HepG2 (cell line): ENCODE measurements around the gene NEDD8. TPM values are rescaled to one million over a fixed set of nuclear protein-coding genes. Genes with fewer than 3 reads are reported as not detected.

Experiments used
- ELF4 ChIP-seq: sonication (generic); formaldehyde crosslinking; IDR thresholded peaks from 2 replicates; pipeline ENCODE4 v1.5.0; 2020; ENCODE audit warnings: missing genetic modification reagents, mild to moderate bottlenecking, moderate library complexity, borderline replicate concordance
- FLYWCH1 ChIP-seq: sonication (generic); formaldehyde crosslinking; IDR thresholded peaks from 2 replicates; pipeline ENCODE4 v1.8.1; 2023; ENCODE audit warnings: mild to moderate bottlenecking, missing genetic modification reagents
- FOXK2 ChIP-seq: fragments of 450-650 bp; IDR thresholded peaks from 2 replicates; pipeline ENCODE4 v1.6.1; 2016
- NAIF1 ChIP-seq: sonication (generic); formaldehyde crosslinking; IDR thresholded peaks from 2 replicates; pipeline ENCODE4 v1.5.0; 2020; ENCODE audit warnings: mild to moderate bottlenecking, missing genetic modification reagents, borderline replicate concordance
- RBFOX2 ChIP-seq: fragments of 200-400 bp; formaldehyde crosslinking; IDR thresholded peaks from 2 replicates; pipeline ENCODE4 v1.6.1; 2017; ENCODE audit warnings: low read depth, mild to moderate bottlenecking, low read length
- TBL1XR1 ChIP-seq: fragments of 150-350 bp; IDR thresholded peaks from 2 replicates; pipeline ENCODE4 v1.6.1; 2014; ENCODE audit warnings: borderline replicate concordance, low read length; ENCODE audit not compliant: partially characterized antibody
- TCF7L2 ChIP-seq: IDR thresholded peaks from 2 replicates; pipeline ENCODE4 v1.6.1; 2011; ENCODE audit warnings: mild to moderate bottlenecking, low read depth, low read length, moderate library complexity
- WIZ ChIP-seq: sonication (generic); formaldehyde crosslinking; IDR thresholded peaks from 2 replicates; pipeline ENCODE4 v1.5.1; 2020; ENCODE audit warnings: mild to moderate bottlenecking, missing genetic modification reagents
- ZBTB21 ChIP-seq: sonication (generic); formaldehyde crosslinking; IDR thresholded peaks from 2 replicates; pipeline ENCODE4 v1.4.0; 2020; ENCODE audit warnings: missing genetic modification reagents
- ZIK1 ChIP-seq: sonication (generic); formaldehyde crosslinking; IDR thresholded peaks from 2 replicates; pipeline ENCODE4 v1.5.0; 2020; ENCODE audit warnings: mild to moderate bottlenecking, low read depth, missing genetic modification reagents, borderline replicate concordance
- ZNF709 ChIP-seq: sonication (generic); formaldehyde crosslinking; IDR thresholded peaks from 2 replicates; pipeline ENCODE4 v1.5.0; 2020; ENCODE audit warnings: mild to moderate bottlenecking, missing genetic modification reagents
- ZNF781 ChIP-seq: sonication (generic); formaldehyde crosslinking; IDR thresholded peaks from 2 replicates; pipeline ENCODE4 v1.5.1; 2020; ENCODE audit warnings: borderline replicate concordance, mild to moderate bottlenecking, missing genetic modification reagents; ENCODE audit errors: not compliant biosample characterization
- ZNF782 ChIP-seq: sonication (generic); formaldehyde crosslinking; IDR thresholded peaks from 2 replicates; pipeline ENCODE4 v1.4.0; 2020; ENCODE audit warnings: missing genetic modification reagents, mild to moderate bottlenecking, borderline replicate concordance
- polyA plus RNA-seq, 8 experiments: library from polyadenylated mRNA; depleted of rRNA in 3 of 8; stranded (reverse) in 7 of 8; unstranded in 1 of 8; fragments of >200 nt; fragmentation: Illumina TruSeq in 4 of 8; extraction: Trizol in 4 of 8; gene quantifications; 2 replicates each; pipeline versions ENCODE4 v1.2.1 to v1.2.3, GENCODE V29; 2011 to 2016; ENCODE audit warnings: low read depth in 4 of 8, missing spikeins in 1 of 8, mixed read lengths in 1 of 8; ENCODE audit not compliant: insufficient read depth in 1 of 8
- total RNA-seq, 5 experiments: library from RNA; depleted of rRNA; stranded (reverse); fragments of >200 nt; fragmentation: Illumina TruSeq; extraction: Trizol; gene quantifications; 2 replicates each; pipeline ENCODE4 v1.2.3, GENCODE V29; 2016; ENCODE audit warnings: low read depth in 1 of 5
- TF ChIP-seq, protein P1 (sequence below): sonication (generic); formaldehyde crosslinking; IDR thresholded peaks from 2 replicates; pipeline ENCODE4 v1.4.0; 2020; ENCODE audit warnings: missing genetic modification reagents
- TF ChIP-seq, protein P2 (sequence below): IDR thresholded peaks from 2 replicates; pipeline ENCODE4 v1.6.1; 2016; ENCODE audit warnings: low read depth, borderline replicate concordance
- TF ChIP-seq, protein P3 (sequence below): sonication (generic); formaldehyde crosslinking; IDR thresholded peaks from 2 replicates; pipeline ENCODE4 v1.5.1; 2020; ENCODE audit warnings: missing genetic modification reagents, mild to moderate bottlenecking, borderline replicate concordance
- TF ChIP-seq, protein P4 (sequence below): sonication (generic); formaldehyde crosslinking; IDR thresholded peaks from 2 replicates; pipeline ENCODE4 v1.4.0; 2020; ENCODE audit warnings: missing genetic modification reagents
- TF ChIP-seq, protein P5 (sequence below): sonication (generic); formaldehyde crosslinking; IDR thresholded peaks from 2 replicates; pipeline ENCODE4 v1.4.0; 2020; ENCODE audit warnings: missing genetic modification reagents, borderline replicate concordance
- TF ChIP-seq, protein P6 (sequence below): IDR thresholded peaks from 2 replicates; pipeline ENCODE4 v1.6.1; 2016; ENCODE audit warnings: mild to moderate bottlenecking

NEDD8 gene
- total and polyA plus RNA-seq, 2 of the 13 experiments (the other 11 are each of a cell fraction or from before 2014, with no cell fraction given) = 535 to 713 TPM

GRCh38 chr14:24233538-24233866, 1.3 kb upstream of the NEDD8 start (continued):
- TF ChIP-seq, protein P1, sequence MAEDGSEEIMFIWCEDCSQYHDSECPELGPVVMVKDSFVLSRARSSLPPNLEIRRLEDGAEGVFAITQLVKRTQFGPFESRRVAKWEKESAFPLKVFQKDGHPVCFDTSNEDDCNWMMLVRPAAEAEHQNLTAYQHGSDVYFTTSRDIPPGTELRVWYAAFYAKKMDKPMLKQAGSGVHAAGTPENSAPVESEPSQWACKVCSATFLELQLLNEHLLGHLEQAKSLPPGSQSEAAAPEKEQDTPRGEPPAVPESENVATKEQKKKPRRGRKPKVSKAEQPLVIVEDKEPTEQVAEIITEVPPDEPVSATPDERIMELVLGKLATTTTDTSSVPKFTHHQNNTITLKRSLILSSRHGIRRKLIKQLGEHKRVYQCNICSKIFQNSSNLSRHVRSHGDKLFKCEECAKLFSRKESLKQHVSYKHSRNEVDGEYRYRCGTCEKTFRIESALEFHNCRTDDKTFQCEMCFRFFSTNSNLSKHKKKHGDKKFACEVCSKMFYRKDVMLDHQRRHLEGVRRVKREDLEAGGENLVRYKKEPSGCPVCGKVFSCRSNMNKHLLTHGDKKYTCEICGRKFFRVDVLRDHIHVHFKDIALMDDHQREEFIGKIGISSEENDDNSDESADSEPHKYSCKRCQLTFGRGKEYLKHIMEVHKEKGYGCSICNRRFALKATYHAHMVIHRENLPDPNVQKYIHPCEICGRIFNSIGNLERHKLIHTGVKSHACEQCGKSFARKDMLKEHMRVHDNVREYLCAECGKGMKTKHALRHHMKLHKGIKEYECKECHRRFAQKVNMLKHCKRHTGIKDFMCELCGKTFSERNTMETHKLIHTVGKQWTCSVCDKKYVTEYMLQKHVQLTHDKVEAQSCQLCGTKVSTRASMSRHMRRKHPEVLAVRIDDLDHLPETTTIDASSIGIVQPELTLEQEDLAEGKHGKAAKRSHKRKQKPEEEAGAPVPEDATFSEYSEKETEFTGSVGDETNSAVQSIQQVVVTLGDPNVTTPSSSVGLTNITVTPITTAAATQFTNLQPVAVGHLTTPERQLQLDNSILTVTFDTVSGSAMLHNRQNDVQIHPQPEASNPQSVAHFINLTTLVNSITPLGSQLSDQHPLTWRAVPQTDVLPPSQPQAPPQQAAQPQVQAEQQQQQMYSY (CRISPR knock-in tag) = no peak
- TF ChIP-seq RBFOX2 = no peak
- no peak for TF ChIP-seq TBL1XR1
- TF ChIP-seq NAIF1 (CRISPR knock-in tag) = 0 out of 2 replicates have a peak, but pooled peaks have one; percentile 52
- peak; percentile 18; the same call in 1 of the 2 replicates for TF ChIP-seq ZNF709 (CRISPR knock-in tag)
- no peak for TF ChIP-seq TCF7L2
- TF ChIP-seq, protein P2, sequence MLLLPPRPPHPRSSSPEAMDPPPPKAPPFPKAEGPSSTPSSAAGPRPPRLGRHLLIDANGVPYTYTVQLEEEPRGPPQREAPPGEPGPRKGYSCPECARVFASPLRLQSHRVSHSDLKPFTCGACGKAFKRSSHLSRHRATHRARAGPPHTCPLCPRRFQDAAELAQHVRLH (CRISPR knock-in tag) = no peak
- TF ChIP-seq, protein P3, sequence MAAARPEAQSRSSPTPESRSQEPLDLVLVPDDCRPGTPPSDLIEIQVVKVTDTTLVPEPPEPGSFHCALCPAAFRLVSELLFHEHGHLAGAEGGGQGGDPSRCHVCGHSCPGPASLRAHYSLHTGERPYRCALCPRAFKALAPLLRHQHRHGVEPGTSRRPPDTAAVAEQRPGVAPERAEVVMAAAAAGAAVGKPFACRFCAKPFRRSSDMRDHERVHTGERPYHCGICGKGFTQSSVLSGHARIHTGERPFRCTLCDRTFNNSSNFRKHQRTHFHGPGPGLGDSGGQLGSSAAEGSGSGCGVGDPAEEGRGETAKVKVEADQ (CRISPR knock-in tag) = no peak
- peak; percentile 5 for TF ChIP-seq ZNF781 (CRISPR knock-in tag)
- no peak for TF ChIP-seq FOXK2
- TF ChIP-seq ZBTB21 (CRISPR knock-in tag) = 0 out of 2 replicates have a peak, but pooled peaks have one; percentile 12
- TF ChIP-seq, protein P4, sequence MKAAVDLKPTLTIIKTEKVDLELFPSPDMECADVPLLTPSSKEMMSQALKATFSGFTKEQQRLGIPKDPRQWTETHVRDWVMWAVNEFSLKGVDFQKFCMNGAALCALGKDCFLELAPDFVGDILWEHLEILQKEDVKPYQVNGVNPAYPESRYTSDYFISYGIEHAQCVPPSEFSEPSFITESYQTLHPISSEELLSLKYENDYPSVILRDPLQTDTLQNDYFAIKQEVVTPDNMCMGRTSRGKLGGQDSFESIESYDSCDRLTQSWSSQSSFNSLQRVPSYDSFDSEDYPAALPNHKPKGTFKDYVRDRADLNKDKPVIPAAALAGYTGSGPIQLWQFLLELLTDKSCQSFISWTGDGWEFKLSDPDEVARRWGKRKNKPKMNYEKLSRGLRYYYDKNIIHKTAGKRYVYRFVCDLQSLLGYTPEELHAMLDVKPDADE (CRISPR knock-in tag) = no peak
- TF ChIP-seq, protein P5, sequence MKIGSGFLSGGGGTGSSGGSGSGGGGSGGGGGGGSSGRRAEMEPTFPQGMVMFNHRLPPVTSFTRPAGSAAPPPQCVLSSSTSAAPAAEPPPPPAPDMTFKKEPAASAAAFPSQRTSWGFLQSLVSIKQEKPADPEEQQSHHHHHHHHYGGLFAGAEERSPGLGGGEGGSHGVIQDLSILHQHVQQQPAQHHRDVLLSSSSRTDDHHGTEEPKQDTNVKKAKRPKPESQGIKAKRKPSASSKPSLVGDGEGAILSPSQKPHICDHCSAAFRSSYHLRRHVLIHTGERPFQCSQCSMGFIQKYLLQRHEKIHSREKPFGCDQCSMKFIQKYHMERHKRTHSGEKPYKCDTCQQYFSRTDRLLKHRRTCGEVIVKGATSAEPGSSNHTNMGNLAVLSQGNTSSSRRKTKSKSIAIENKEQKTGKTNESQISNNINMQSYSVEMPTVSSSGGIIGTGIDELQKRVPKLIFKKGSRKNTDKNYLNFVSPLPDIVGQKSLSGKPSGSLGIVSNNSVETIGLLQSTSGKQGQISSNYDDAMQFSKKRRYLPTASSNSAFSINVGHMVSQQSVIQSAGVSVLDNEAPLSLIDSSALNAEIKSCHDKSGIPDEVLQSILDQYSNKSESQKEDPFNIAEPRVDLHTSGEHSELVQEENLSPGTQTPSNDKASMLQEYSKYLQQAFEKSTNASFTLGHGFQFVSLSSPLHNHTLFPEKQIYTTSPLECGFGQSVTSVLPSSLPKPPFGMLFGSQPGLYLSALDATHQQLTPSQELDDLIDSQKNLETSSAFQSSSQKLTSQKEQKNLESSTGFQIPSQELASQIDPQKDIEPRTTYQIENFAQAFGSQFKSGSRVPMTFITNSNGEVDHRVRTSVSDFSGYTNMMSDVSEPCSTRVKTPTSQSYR (CRISPR knock-in tag) = peak; percentile 85
- TF ChIP-seq ZNF782 (CRISPR knock-in tag) = no peak
- no peak for TF ChIP-seq ZIK1 (CRISPR knock-in tag)
- no peak for TF ChIP-seq FLYWCH1 (CRISPR knock-in tag)
- TF ChIP-seq WIZ (CRISPR knock-in tag) = no peak
- no peak for TF ChIP-seq ELF4 (CRISPR knock-in tag)
- TF ChIP-seq, protein P6, sequence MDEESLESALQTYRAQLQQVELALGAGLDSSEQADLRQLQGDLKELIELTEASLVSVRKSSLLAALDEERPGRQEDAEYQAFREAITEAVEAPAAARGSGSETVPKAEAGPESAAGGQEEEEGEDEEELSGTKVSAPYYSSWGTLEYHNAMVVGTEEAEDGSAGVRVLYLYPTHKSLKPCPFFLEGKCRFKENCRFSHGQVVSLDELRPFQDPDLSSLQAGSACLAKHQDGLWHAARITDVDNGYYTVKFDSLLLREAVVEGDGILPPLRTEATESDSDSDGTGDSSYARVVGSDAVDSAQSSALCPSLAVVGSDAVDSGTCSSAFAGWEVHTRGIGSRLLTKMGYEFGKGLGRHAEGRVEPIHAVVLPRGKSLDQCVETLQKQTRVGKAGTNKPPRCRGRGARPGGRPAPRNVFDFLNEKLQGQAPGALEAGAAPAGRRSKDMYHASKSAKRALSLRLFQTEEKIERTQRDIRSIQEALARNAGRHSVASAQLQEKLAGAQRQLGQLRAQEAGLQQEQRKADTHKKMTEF (CRISPR knock-in tag) = no peak
